Stomach (tissue), 4 donors: ENCODE data around the gene PGRMC1.

Experiments used
- CTCF ChIP-seq, 7 experiments: fragments of 450-650 bp in 4 of 7; fragments of 200-600 bp in 3 of 7; sonication (generic) in 3 of 7; IDR thresholded peaks; one replicate each; pipeline ENCODE4 v1.5.1; 2016 to 2019; ENCODE audit warnings: antibody characterized with exemption in 7 of 7, control low read depth in 2 of 7, mild to moderate bottlenecking in 1 of 7
- EP300 ChIP-seq: sonication (generic); formaldehyde crosslinking; IDR thresholded peaks from one replicate; pipeline ENCODE4 v1.6.1; 2017; ENCODE audit warnings: antibody characterized with exemption
- POLR2A ChIP-seq, 4 donors: fragments of 450-650 bp; IDR thresholded peaks; one replicate each; pipeline ENCODE4 v1.6.1; 2016; ENCODE audit warnings: antibody characterized with exemption in 4 of 4, control low read depth in 2 of 4, mild to moderate bottlenecking in 1 of 4, moderate library complexity in 1 of 4
- POLR2AphosphoS5 ChIP-seq, 3 donors: sonication (generic); formaldehyde crosslinking; IDR thresholded peaks; one replicate each; pipeline ENCODE4 v1.6.1; 2016; ENCODE audit warnings: antibody characterized with exemption in 3 of 3

DNA sequence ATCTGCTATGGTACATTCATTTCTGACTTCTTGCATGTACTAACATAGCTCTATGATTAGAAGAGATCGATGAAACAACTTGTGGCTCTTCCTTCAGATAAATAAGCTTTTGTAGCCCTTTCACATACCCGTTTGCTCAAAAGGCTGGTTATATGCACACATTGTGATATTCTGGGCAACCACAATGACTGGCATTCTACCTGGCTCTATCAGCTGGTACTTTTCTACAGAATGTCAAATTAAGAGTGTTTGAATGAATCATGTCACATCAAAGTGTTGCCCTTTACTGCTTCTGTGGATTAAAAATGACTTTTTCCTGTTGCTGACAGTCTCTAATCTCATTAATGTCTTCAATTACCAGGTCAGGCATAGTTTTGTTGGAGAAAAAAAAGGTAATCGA, 11.6 kb downstream of the PGRMC1 start:
- TF ChIP-seq POLR2A (IDR thresholded peaks at IDR 0.05) (no peak), EP300 (no peak), CTCF (IDR thresholded peaks at IDR 0.05) (no peak), POLR2AphosphoS5 (IDR thresholded peaks at IDR 0.05) (no peak)
